ENCODE measurements around the gene HTT. TPM values are rescaled to one million over a fixed set of nuclear protein-coding genes. Genes with fewer than 3 reads are reported as not detected.

Gene HTT
- total RNA-seq, 1 experiment from 2014 or later, result 37.4 TPM

GRCh38 chr4:3077796-3078195 lies 3.3 kb downstream of the HTT start:
- CTCF ChIA-PET, result no interaction called here
- no peak overlapping the region for H3K9ac ChIP-seq (ENCODE audit: low read length)
- POLR2A ChIA-PET, result no interaction called here
- no peak overlapping the region for H2AFZ ChIP-seq (ENCODE audit: low read depth, low read length, poor library complexity, severe bottlenecking)
- intact Hi-C loops (cut with micrococcal nuclease), result no loop called here
- ATAC-seq, result no peak
- H3K27me3 ChIP-seq (ENCODE audit: insufficient read depth, low read length), result no peaks in the 10 kb centered on the region
- H3K36me3 ChIP-seq (ENCODE audit: control insufficient read depth in 1 of 2, insufficient read depth in 2 of 2, low read length in 2 of 2), result no peaks in the 10 kb centered on the region
- H3K27ac ChIP-seq (ENCODE audit: low read depth, low read length), result no peak overlapping the region
- no peak for TF ChIP-seq ZFX (IDR thresholded peaks at IDR 0.05)
- no peak for TF ChIP-seq SRF (IDR thresholded peaks at IDR 0.05; ENCODE audit: low read depth)
- no peak for TF ChIP-seq RAD21 (IDR thresholded peaks at IDR 0.05; ENCODE audit: low read depth)
- RAD21 ChIA-PET (ENCODE audit: low non-redundant PET in 1 of 2, low total read pairs in 2 of 2, uncharacterized antibody in 2 of 2, unreplicated experiment in 2 of 2), result no interaction called here
- H3K9me3 ChIP-seq (ENCODE audit: control insufficient read depth in 1 of 2, insufficient read depth in 1 of 2, low read depth in 1 of 2, low read length in 2 of 2), result no peaks in the 10 kb centered on the region
- H3K4me2 ChIP-seq (ENCODE audit: low read length), result no peak overlapping the region
- H3K4me3 ChIP-seq (replicated peaks in 1 of 2; ENCODE audit: low read depth in 1 of 2, low read length in 2 of 2), result no peak overlapping the region
- H3K9me2 ChIP-seq (ENCODE audit: insufficient read depth), result no peaks in the 10 kb centered on the region
- DNase-seq (ENCODE audit: low read depth, low spot score), result no peak
- BruUV-seq (replicated peaks), result TSS peak; percentile 21
- H3K4me1 ChIP-seq (ENCODE audit: control insufficient read depth in 1 of 2, insufficient read depth in 2 of 2, low read length in 2 of 2), result peaks cover 12 to 18% of the 10 kb centered on the region in 2 experiments
- 0 out of 2 replicates have a peak, but pooled peaks cover 5% of the 10 kb centered on the region for H4K20me1 ChIP-seq (ENCODE audit: insufficient read depth)
- H3K79me2 ChIP-seq (ENCODE audit: insufficient read depth, low read length), result peaks cover 77% of the 10 kb centered on the region

GRCh38 chr4:3079694-3080123 lies 5.2 kb downstream of the HTT start:
- no peak overlapping the region for H2AFZ ChIP-seq (ENCODE audit: low read depth, low read length, poor library complexity, severe bottlenecking)
- ChIA-PET RAD21 (ENCODE audit: low non-redundant PET in 1 of 2, low total read pairs in 2 of 2, uncharacterized antibody in 2 of 2, unreplicated experiment in 2 of 2) (no interaction called here), CTCF (no interaction called here), POLR2A (no interaction called here)
- H3K9me3 ChIP-seq (ENCODE audit: control insufficient read depth in 1 of 2, insufficient read depth in 1 of 2, low read depth in 1 of 2, low read length in 2 of 2), result no peaks in the 10 kb centered on the region
- BruUV-seq (replicated peaks), result no TSS peak
- peaks cover 5 to 8% of the 10 kb centered on the region in 2 experiments; a peak in 3 of 4 replicates for H3K4me1 ChIP-seq (ENCODE audit: control insufficient read depth in 1 of 2, insufficient read depth in 2 of 2, low read length in 2 of 2)
- no peaks in the 10 kb centered on the region for H3K36me3 ChIP-seq (ENCODE audit: control insufficient read depth in 1 of 2, insufficient read depth in 2 of 2, low read length in 2 of 2)
- H3K27ac ChIP-seq (ENCODE audit: low read depth, low read length), result no peak overlapping the region
- H3K9ac ChIP-seq (ENCODE audit: low read length), result no peak overlapping the region
- no peaks in the 10 kb centered on the region for H3K27me3 ChIP-seq (ENCODE audit: insufficient read depth, low read length)
- ATAC-seq (no peak), DNase-seq (ENCODE audit: low read depth, low spot score) (no peak)
- no peaks in the 10 kb centered on the region for H3K9me2 ChIP-seq (ENCODE audit: insufficient read depth)
- TF ChIP-seq ATF3 (IDR thresholded peaks at IDR 0.05) (no peak), YY1 (IDR thresholded peaks at IDR 0.05; ENCODE audit: extremely low read depth, insufficient replicate concordance, low read depth, low read length) (no peak), RAD21 (IDR thresholded peaks at IDR 0.05; ENCODE audit: low read depth) (no peak), SP1 (IDR thresholded peaks at IDR 0.05; ENCODE audit: low read depth) (no peak), EZH2 (IDR thresholded peaks at IDR 0.05) (no peak), TCF7L2 (IDR thresholded peaks at IDR 0.05; ENCODE audit: borderline replicate concordance, extremely low read depth, insufficient read depth, insufficient read length) (no peak), SIN3A (IDR thresholded peaks at IDR 0.05; ENCODE audit: low read depth) (no peak), POLR2AphosphoS5 (IDR thresholded peaks at IDR 0.05; ENCODE audit: low read depth, low read length) (no peak), EGR1 (IDR thresholded peaks at IDR 0.05; ENCODE audit: low read depth) (no peak), ZBTB33 (IDR thresholded peaks at IDR 0.05; ENCODE audit: extremely low read depth, insufficient replicate concordance, low read length) (no peak), CEBPB (IDR thresholded peaks at IDR 0.05; ENCODE audit: low read depth) (no peak), ZFX (IDR thresholded peaks at IDR 0.05) (no peak), REST (IDR thresholded peaks at IDR 0.05; ENCODE audit: low read depth) (no peak)
- intact Hi-C loops (cut with micrococcal nuclease), result no loop called here
- H3K4me3 ChIP-seq (replicated peaks in 1 of 2; ENCODE audit: low read depth in 1 of 2, low read length in 2 of 2), result no peak overlapping the region
- 0 out of 2 replicates have a peak, but pooled peaks cover 5% of the 10 kb centered on the region for H4K20me1 ChIP-seq (ENCODE audit: insufficient read depth)
- H3K4me2 ChIP-seq (ENCODE audit: low read length), result no peak overlapping the region
- H3K79me2 ChIP-seq (ENCODE audit: insufficient read depth, low read length), result peaks cover 88% of the 10 kb centered on the region
